ENCODE results near the gene LENG9.

- TF ChIP-seq CTCF (IDR thresholded peaks at IDR 0.05; ENCODE audit: insufficient read depth, low read depth, low read length) (no peak), EZH2 (IDR thresholded peaks at IDR 0.05; ENCODE audit: insufficient read depth, low read length) (no peak)
Measured at GRCh38 chr19:54412877-54413276, 50.7 kb downstream of the LENG9 start.
